ENCODE results near the gene IPCEF1. TPM values are rescaled to one million over a fixed set of nuclear protein-coding genes. Genes with fewer than 3 reads are reported as not detected.

IPCEF1 gene
- total and polyA plus RNA-seq, 2 of the 8 experiments (the other 6 are each of a cell fraction or from before 2014, with no cell fraction given), result 0.41 to 0.78 TPM

- TF ChIP-seq CHD7 (IDR thresholded peaks at IDR 0.05; ENCODE audit: insufficient replicate concordance, low read length), result no peak
- TF ChIP-seq CHD2 (IDR thresholded peaks at IDR 0.05; ENCODE audit: low read length), result no peak
- no peak for TF ChIP-seq YY1 (IDR thresholded peaks at IDR 0.05; ENCODE audit: low read depth, low read length)
- TF ChIP-seq SIX5 (IDR thresholded peaks at IDR 0.05; ENCODE audit: low read depth, low read length), result no peak
- no peak for TF ChIP-seq HDAC6 (IDR thresholded peaks at IDR 0.05; ENCODE audit: low read depth, low read length)
- TF ChIP-seq EGR1 (IDR thresholded peaks at IDR 0.05; ENCODE audit: borderline replicate concordance, low read depth, low read length), result no peak
- TF ChIP-seq EP300 (IDR thresholded peaks at IDR 0.05; ENCODE audit: borderline replicate concordance in 1 of 2, low read depth in 2 of 2, low read length in 2 of 2), result no peak
- TF ChIP-seq MAFK (IDR thresholded peaks at IDR 0.05; ENCODE audit: low read depth, low read length), result no peak
Observed at GRCh38 chr6:154157082-154157481, 199.5 kb downstream of the IPCEF1 start (continued).
